SK-N-SH treated with all-trans-retinoic acid at 6 μM for 48 hours (cell line): Measurements from ENCODE around the gene FARP1.
A peak's percentile ranks its signal among the peaks of the same experiment; 100 is the strongest.

Source experiments
- ATAC-seq: fragments of 200-7000 bp; cut with Tn5 transposase; 3 replicates; pipeline ENCODE4 v1.9.1; 2020; ENCODE audit warnings: mild to moderate bottlenecking, moderate library complexity
- ARNTL ChIP-seq: fragments of 450-650 bp; formaldehyde crosslinking; IDR thresholded peaks from 2 replicates; pipeline ENCODE4 v1.5.0; 2020; ENCODE audit warnings: low read depth, mild to moderate bottlenecking, moderate library complexity, borderline replicate concordance
- CSDC2 ChIP-seq: fragments of 250-450 bp; sonication (Bioruptor Pico); IDR thresholded peaks from 2 replicates; pipeline ENCODE4 v1.5.0; 2020; ENCODE audit warnings: mild to moderate bottlenecking, moderate library complexity
- CSRNP3 ChIP-seq: fragments of 250-450 bp; sonication (Bioruptor Pico); IDR thresholded peaks from 2 replicates; pipeline ENCODE4 v1.5.1; 2021; ENCODE audit warnings: mild to moderate bottlenecking, moderate library complexity
- ESRRG ChIP-seq: fragments of 250-450 bp; sonication (Bioruptor Pico); IDR thresholded peaks from 2 replicates; pipeline ENCODE4 v1.6.1; 2021; ENCODE audit warnings: mild to moderate bottlenecking
- GLIS3 ChIP-seq: fragments of 250-450 bp; sonication (Bioruptor Pico); IDR thresholded peaks from 2 replicates; pipeline ENCODE4 v1.5.0; 2020; ENCODE audit warnings: mild to moderate bottlenecking, moderate library complexity
- ISL1 ChIP-seq: fragments of 250-450 bp; sonication (Bioruptor Pico); IDR thresholded peaks from 2 replicates; pipeline ENCODE4 v2.1.2; 2022; ENCODE audit warnings: mild to moderate bottlenecking, moderate library complexity
- OSR1 ChIP-seq: fragments of 250-450 bp; sonication (Bioruptor Pico); IDR thresholded peaks from 2 replicates; pipeline ENCODE4 v1.8.0; 2022; ENCODE audit warnings: moderate library complexity, mild to moderate bottlenecking, inconsistent platforms
- PATZ1 ChIP-seq: fragments of 250-450 bp; sonication (Bioruptor Pico); IDR thresholded peaks from 2 replicates; pipeline ENCODE4 v1.8.0; 2020; ENCODE audit warnings: mild to moderate bottlenecking, moderate library complexity, borderline replicate concordance
- POU6F1 ChIP-seq: fragments of 250-450 bp; sonication (Bioruptor Pico); IDR thresholded peaks from 2 replicates; pipeline ENCODE4 v1.8.0; 2021; ENCODE audit warnings: low read depth, mild to moderate bottlenecking, moderate library complexity, borderline replicate concordance
- RARB ChIP-seq: fragments of 250-450 bp; sonication (Bioruptor Pico); IDR thresholded peaks from 2 replicates; pipeline ENCODE4 v1.8.0; 2021; ENCODE audit warnings: mild to moderate bottlenecking, moderate library complexity
- SNAI2 ChIP-seq: fragments of 250-450 bp; sonication (Bioruptor Pico); IDR thresholded peaks from 2 replicates; pipeline ENCODE4 v1.5.0; 2020; ENCODE audit warnings: mild to moderate bottlenecking, moderate library complexity
- TOX ChIP-seq: fragments of 250-450 bp; sonication (Bioruptor Pico); IDR thresholded peaks from 2 replicates; pipeline ENCODE4 v1.8.0; 2021; ENCODE audit warnings: mild to moderate bottlenecking, moderate library complexity, borderline replicate concordance
- TSHZ2 ChIP-seq: fragments of 250-450 bp; sonication (Bioruptor Pico); IDR thresholded peaks from 2 replicates; pipeline ENCODE4 v1.5.0; 2020; ENCODE audit warnings: mild to moderate bottlenecking, moderate library complexity
- ZC3H10 ChIP-seq: fragments of 250-450 bp; sonication (Bioruptor Pico); IDR thresholded peaks from 2 replicates; pipeline ENCODE4 v1.5.1; 2021; ENCODE audit warnings: mild to moderate bottlenecking, moderate library complexity
- ZFP3 ChIP-seq: fragments of 250-450 bp; sonication (Bioruptor Pico); IDR thresholded peaks from 2 replicates; pipeline ENCODE4 v1.5.0; 2020; ENCODE audit warnings: mild to moderate bottlenecking, moderate library complexity
- ZFP30 ChIP-seq: fragments of 450-650 bp; formaldehyde crosslinking; IDR thresholded peaks from 2 replicates; pipeline ENCODE4 v1.5.0; 2022; ENCODE audit warnings: mild to moderate bottlenecking, moderate library complexity
- TF ChIP-seq, protein P1 (sequence below): fragments of 250-450 bp; sonication (Bioruptor Pico); IDR thresholded peaks from 2 replicates; pipeline ENCODE4 v1.5.1; 2020; ENCODE audit warnings: low read depth, mild to moderate bottlenecking, moderate library complexity

The FARP1 gene

GRCh38 chr13:98445340-98446233 is 302.7 kb downstream of the FARP1 start (continued):
- no peak for TF ChIP-seq CSDC2 (CRISPR knock-in tag)
- TF ChIP-seq, all 23 proteins: peak for 0

GRCh38 chr13:98446234-98446621 is 303.3 kb downstream of the FARP1 start:
- ATAC-seq = no peak

GRCh38 chr13:98447130-98447529 is 304.2 kb downstream of the FARP1 start:
- no peak for ATAC-seq
- no peak for TF ChIP-seq RARB (CRISPR knock-in tag)
- no peak for TF ChIP-seq ARNTL
- TF ChIP-seq TSHZ2 (CRISPR knock-in tag) = no peak
- no peak for TF ChIP-seq OSR1
- no peak for TF ChIP-seq ZFP3 (CRISPR knock-in tag)
- TF ChIP-seq POU6F1 (CRISPR knock-in tag) = no peak
- TF ChIP-seq TOX (CRISPR knock-in tag) = no peak
- no peak for TF ChIP-seq ZC3H10

More at GRCh38 chr13:98446234-98446621, 303.3 kb downstream of the FARP1 start:
- TF ChIP-seq SNAI2 (no peak), CSRNP3 (no peak), GLIS3 (CRISPR knock-in tag) (no peak), RARB (CRISPR knock-in tag) (no peak), ZFP30 (no peak)
- TF ChIP-seq, protein P1, sequence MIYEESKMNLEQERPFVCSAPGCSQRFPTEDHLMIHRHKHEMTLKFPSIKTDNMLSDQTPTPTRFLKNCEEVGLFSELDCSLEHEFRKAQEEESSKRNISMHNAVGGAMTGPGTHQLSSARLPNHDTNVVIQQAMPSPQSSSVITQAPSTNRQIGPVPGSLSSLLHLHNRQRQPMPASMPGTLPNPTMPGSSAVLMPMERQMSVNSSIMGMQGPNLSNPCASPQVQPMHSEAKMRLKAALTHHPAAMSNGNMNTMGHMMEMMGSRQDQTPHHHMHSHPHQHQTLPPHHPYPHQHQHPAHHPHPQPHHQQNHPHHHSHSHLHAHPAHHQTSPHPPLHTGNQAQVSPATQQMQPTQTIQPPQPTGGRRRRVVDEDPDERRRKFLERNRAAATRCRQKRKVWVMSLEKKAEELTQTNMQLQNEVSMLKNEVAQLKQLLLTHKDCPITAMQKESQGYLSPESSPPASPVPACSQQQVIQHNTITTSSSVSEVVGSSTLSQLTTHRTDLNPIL (CRISPR knock-in tag) = no peak

DNA sequence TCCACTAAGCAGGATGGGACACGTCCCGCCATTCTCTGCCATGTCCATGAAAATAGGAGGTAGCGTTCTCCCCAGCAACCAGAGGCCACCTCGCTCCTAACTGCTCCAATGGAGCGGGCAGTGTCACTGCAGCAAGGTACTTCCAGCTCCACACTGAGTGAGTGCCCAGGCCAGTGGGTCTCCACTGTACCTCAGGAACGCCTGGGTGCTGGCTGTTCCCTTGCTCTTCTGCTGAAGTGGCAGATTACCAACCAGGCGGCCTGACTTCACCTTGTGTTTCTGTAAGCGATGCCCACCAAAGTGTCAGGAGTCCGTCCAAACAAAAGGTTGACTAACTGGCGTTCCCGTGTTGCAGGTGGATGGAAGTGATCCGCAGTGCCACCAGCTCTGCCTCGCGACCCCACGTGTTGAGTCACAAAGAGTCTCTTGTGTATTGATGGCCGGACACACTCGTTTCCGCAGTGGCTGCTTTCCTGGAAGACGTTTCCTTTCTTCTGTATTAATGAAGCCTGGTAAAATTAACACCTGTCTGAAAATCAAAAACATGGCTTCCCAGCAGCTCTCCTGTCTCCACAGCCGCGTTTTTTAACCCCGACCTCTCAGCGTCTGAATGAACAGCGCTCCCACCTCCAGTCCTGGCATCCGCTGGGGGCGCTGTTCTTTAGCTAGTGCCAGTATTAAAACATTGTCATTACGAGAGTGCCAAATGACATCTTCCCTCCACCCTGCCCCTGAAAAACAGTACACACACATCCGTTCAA is 305.2 kb downstream of the FARP1 start:
- TF ChIP-seq GLIS3 (CRISPR knock-in tag) = no peak
- TF ChIP-seq PATZ1 (CRISPR knock-in tag) = no peak
- TF ChIP-seq, protein P1 (CRISPR knock-in tag) = no peak
- no peak for TF ChIP-seq ZFP30
- TF ChIP-seq TSHZ2 (CRISPR knock-in tag) = no peak
- no peak for TF ChIP-seq TOX (CRISPR knock-in tag)
- no peak for TF ChIP-seq SNAI2
- TF ChIP-seq ZC3H10 = no peak
- TF ChIP-seq ISL1 (CRISPR knock-in tag) = no peak
- no peak for TF ChIP-seq ESRRG
- no peak for TF ChIP-seq OSR1
- no peak for TF ChIP-seq ARNTL
- TF ChIP-seq RARB (CRISPR knock-in tag) = no peak
- ATAC-seq = 0 out of 3 replicates have a peak, but pooled peaks have one; percentile 7
